NT2/D1 (cell line): ENCODE measurements around the gene RSU1.

Source experiments
- DNase-seq: peaks from one replicate; pipeline ENCODE4 v3.0.0-alpha.2; 2011; ENCODE audit warnings: low read depth, low spot score
- H3K27me3 ChIP-seq: 2 replicates; pipeline ENCODE4 v1.6.0; 2011; ENCODE audit warnings: mild to moderate bottlenecking; ENCODE audit not compliant: insufficient read length, insufficient read depth
- H3K36me3 ChIP-seq: 2 replicates; pipeline ENCODE4 v1.6.1; 2011; ENCODE audit warnings: mild to moderate bottlenecking, low read length, mixed read lengths; ENCODE audit not compliant: insufficient read depth, insufficient read length
- H3K4me1 ChIP-seq: 2 replicates; pipeline ENCODE4 v1.5.1; 2011; ENCODE audit not compliant: insufficient read depth, insufficient read length
- H3K4me3 ChIP-seq: 2 replicates; pipeline ENCODE4 v1.5.1; 2011; ENCODE audit warnings: low read depth; ENCODE audit not compliant: insufficient read length
- H3K9ac ChIP-seq: 2 replicates; pipeline ENCODE4 v1.6.0; 2011; ENCODE audit warnings: low read depth; ENCODE audit not compliant: insufficient read length
- H3K9me3 ChIP-seq: 2 replicates; pipeline ENCODE4 v1.5.1; 2011; ENCODE audit warnings: mild to moderate bottlenecking, low read length; ENCODE audit not compliant: insufficient read depth
- SUZ12 ChIP-seq: IDR thresholded peaks from 2 replicates; pipeline ENCODE4 v1.6.1; 2011; ENCODE audit not compliant: insufficient read length, insufficient read depth; ENCODE audit errors: extremely low read depth
- YY1 ChIP-seq: IDR thresholded peaks from 2 replicates; pipeline ENCODE4 v1.6.1; 2011; ENCODE audit not compliant: insufficient read length, insufficient read depth
- ZNF274 ChIP-seq: IDR thresholded peaks from 2 replicates; pipeline ENCODE4 v1.6.1; 2011; ENCODE audit warnings: mild to moderate bottlenecking, low read depth, low read length

RSU1 gene

GRCh38 chr10:16603308-16603707 lies 213.9 kb downstream of the RSU1 start:
- no peak overlapping the region for H3K9ac ChIP-seq
- H3K4me3 ChIP-seq, result no peak overlapping the region
- H3K36me3 ChIP-seq, result no peaks in the 10 kb centered on the region
- no peak for DNase-seq
- no peaks in the 10 kb centered on the region for H3K4me1 ChIP-seq
- TF ChIP-seq SUZ12, result no peak
- TF ChIP-seq ZNF274, result no peak
- no peak for TF ChIP-seq YY1
- H3K9me3 ChIP-seq, result no peaks in the 10 kb centered on the region
- no peaks in the 10 kb centered on the region for H3K27me3 ChIP-seq

- no peak overlapping the region for H3K9ac ChIP-seq
- no peak overlapping the region for H3K4me3 ChIP-seq
- peaks cover 2% of the 10 kb centered on the region for H3K4me1 ChIP-seq
- no peaks in the 10 kb centered on the region for H3K27me3 ChIP-seq
- TF ChIP-seq ZNF274 (no peak), SUZ12 (no peak), YY1 (no peak)
- no peaks in the 10 kb centered on the region for H3K9me3 ChIP-seq
- peaks cover under 1% of the 10 kb centered on the region for H3K36me3 ChIP-seq
- DNase-seq, result no peak
These were observed 215.0 kb downstream of the RSU1 start for GRCh38 chr10:16602104-16602775.

GRCh38 chr10:16599662-16600061 lies 217.6 kb downstream of the RSU1 start:
- Histone ChIP-seq H3K4me3 (no peak overlapping the region), H3K4me1 (peaks cover 4% of the 10 kb centered on the region), H3K27me3 (no peaks in the 10 kb centered on the region), H3K9me3 (no peaks in the 10 kb centered on the region), H3K36me3 (peaks cover 7% of the 10 kb centered on the region), H3K9ac (no peak overlapping the region)
- TF ChIP-seq SUZ12 (no peak), YY1 (no peak), ZNF274 (no peak)
- no peak for DNase-seq

- peak; percentile 1 for DNase-seq
- H3K27me3 ChIP-seq, result no peaks in the 10 kb centered on the region
- H3K9me3 ChIP-seq, result no peaks in the 10 kb centered on the region
- H3K36me3 ChIP-seq, result peaks cover 7% of the 10 kb centered on the region
- H3K4me1 ChIP-seq, result peaks cover 4% of the 10 kb centered on the region
- no peak overlapping the region for H3K4me3 ChIP-seq
- no peak overlapping the region for H3K9ac ChIP-seq
- TF ChIP-seq SUZ12, result no peak
- no peak for TF ChIP-seq YY1
- no peak for TF ChIP-seq ZNF274
These were observed 219.6 kb downstream of the RSU1 start for GRCh38 chr10:16597656-16598055.

GRCh38 chr10:16592378-16592777 lies 224.8 kb downstream of the RSU1 start:
- Histone ChIP-seq H3K4me1 (peaks cover 4% of the 10 kb centered on the region), H3K9me3 (no peaks in the 10 kb centered on the region), H3K27me3 (no peaks in the 10 kb centered on the region), H3K36me3 (peaks cover 13% of the 10 kb centered on the region), H3K9ac (no peak overlapping the region), H3K4me3 (no peak overlapping the region)
- TF ChIP-seq YY1 (no peak), SUZ12 (no peak), ZNF274 (no peak)
- no peak for DNase-seq

- no peak for DNase-seq
- Histone ChIP-seq H3K9ac (no peak overlapping the region), H3K36me3 (no peaks in the 10 kb centered on the region), H3K27me3 (no peaks in the 10 kb centered on the region), H3K4me1 (no peaks in the 10 kb centered on the region), H3K9me3 (no peaks in the 10 kb centered on the region), H3K4me3 (no peak overlapping the region)
- TF ChIP-seq YY1 (no peak), ZNF274 (no peak), SUZ12 (no peak)
These were observed 230.7 kb downstream of the RSU1 start for GRCh38 chr10:16586358-16587138.

GRCh38 chr10:16585103-16585502 lies 232.1 kb downstream of the RSU1 start:
- no peak for DNase-seq
- H3K27me3 ChIP-seq, result no peaks in the 10 kb centered on the region
- TF ChIP-seq ZNF274 (no peak), YY1 (no peak), SUZ12 (no peak)

More at GRCh38 chr10:16585103-16585502, 232.1 kb downstream of the RSU1 start:
- Histone ChIP-seq H3K36me3 (no peaks in the 10 kb centered on the region), H3K9ac (no peak overlapping the region), H3K9me3 (no peaks in the 10 kb centered on the region), H3K4me3 (no peak overlapping the region), H3K4me1 (no peaks in the 10 kb centered on the region)
